GM19372 (cell line): ENCODE data around the gene CPM.
A peak's percentile ranks its signal among the peaks of the same experiment; 100 is the strongest.

ENCODE experiments used
- ATAC-seq: cut with Tn5 transposase; IDR thresholded peaks from one replicate; pipeline ENCODE4 v1.9.1; 2021; ENCODE audit warnings: mild to moderate bottlenecking, low read depth, moderate library complexity; ENCODE audit not compliant: unreplicated experiment

The CPM gene

GRCh38 chr12:68932961-68933893 lies at the start of gene CPM:
CPM (minus strand) TSS chr12:68933171; CDS start chr12:68932837, 334 bp downstream.
- peak; percentile 95 for ATAC-seq

GRCh38 chr12:68981516-68981915 lies 48.5 kb upstream of the CPM start:
- no peak for ATAC-seq

GRCh38 chr12:68980476-68981212 lies 47.7 kb upstream of the CPM start:
- no peak for ATAC-seq

- no peak for ATAC-seq
Observed at GRCh38 chr12:68978678-68979077, 45.7 kb upstream of the CPM start.

- ATAC-seq: no peak
Observed at GRCh38 chr12:68977909-68978610, 45.1 kb upstream of the CPM start.

- ATAC-seq: no peak
Observed at GRCh38 chr12:68977335-68977734, 44.4 kb upstream of the CPM start.

GRCh38 chr12:68976395-68976841 lies 43.4 kb upstream of the CPM start:
- ATAC-seq: no peak

GRCh38 chr12:68975811-68976210 lies 42.8 kb upstream of the CPM start:
- ATAC-seq: no peak

GRCh38 chr12:68972595-68972994 lies 39.6 kb upstream of the CPM start:
- ATAC-seq: no peak

GRCh38 chr12:68971404-68971803 lies 38.4 kb upstream of the CPM start:
- no peak for ATAC-seq

- no peak for ATAC-seq
Observed at GRCh38 chr12:68970951-68971350, 38.0 kb upstream of the CPM start.

- ATAC-seq: no peak
Observed at GRCh38 chr12:68970306-68970705, 37.3 kb upstream of the CPM start.

GRCh38 chr12:68967046-68967445 lies 34.1 kb upstream of the CPM start:
- ATAC-seq: no peak

- ATAC-seq: no peak
Observed at GRCh38 chr12:68963856-68964745, 31.1 kb upstream of the CPM start.

- ATAC-seq: no peak
Observed at GRCh38 chr12:68962877-68963855, 30.2 kb upstream of the CPM start.

GRCh38 chr12:68959891-68960464 lies 27.0 kb upstream of the CPM start:
- ATAC-seq: no peak

GRCh38 chr12:68959143-68959858 lies 26.3 kb upstream of the CPM start:
- ATAC-seq: no peak

GRCh38 chr12:68958322-68958721 lies 25.4 kb upstream of the CPM start:
- ATAC-seq: peak; percentile 96
